Fibroblast of skin of back (primary cell): Measurements from ENCODE around the gene TMEM178B.

Experiments used
- DNase-seq: peaks from one replicate; pipeline ENCODE4 v3.0.0-alpha.2; 2013

TMEM178B gene

DNA sequence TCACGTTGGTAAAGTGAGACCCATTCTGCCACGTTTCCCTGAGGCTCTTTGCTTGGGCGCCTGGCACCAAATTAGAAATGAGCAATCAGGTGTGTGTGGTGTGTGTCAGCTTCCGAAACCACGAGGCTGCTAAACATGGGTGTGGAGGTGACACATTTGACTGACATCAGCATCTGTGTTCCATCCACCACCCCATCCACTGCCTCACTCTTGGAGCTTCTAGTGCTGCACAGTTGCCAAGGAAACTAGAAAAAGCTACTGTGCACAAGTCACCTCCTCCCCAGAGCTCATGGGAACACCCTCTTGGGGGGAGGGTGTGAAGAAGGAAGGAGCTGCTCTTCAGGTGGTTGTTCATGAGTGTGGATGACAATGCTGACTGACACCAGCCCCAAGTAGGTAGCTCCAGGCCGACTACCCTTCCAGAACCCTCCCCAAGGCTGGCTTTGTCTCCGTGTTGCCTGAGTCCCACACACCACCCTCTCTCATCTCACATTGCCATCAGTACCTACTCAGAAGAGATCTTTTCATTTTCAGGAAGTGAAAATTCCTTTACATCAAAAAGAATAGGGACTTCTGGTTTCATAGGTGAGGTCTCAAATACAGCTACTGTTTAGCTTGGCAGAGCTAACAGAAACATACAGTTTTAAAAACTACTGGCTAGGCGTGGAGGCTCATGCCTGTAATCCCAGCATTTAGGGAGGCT is 152.2 kb downstream of the TMEM178B start:
- no peak for DNase-seq

- no peak for DNase-seq
These were observed 153.6 kb downstream of the TMEM178B start for GRCh38 chr7:141227454-141227853.

DNA sequence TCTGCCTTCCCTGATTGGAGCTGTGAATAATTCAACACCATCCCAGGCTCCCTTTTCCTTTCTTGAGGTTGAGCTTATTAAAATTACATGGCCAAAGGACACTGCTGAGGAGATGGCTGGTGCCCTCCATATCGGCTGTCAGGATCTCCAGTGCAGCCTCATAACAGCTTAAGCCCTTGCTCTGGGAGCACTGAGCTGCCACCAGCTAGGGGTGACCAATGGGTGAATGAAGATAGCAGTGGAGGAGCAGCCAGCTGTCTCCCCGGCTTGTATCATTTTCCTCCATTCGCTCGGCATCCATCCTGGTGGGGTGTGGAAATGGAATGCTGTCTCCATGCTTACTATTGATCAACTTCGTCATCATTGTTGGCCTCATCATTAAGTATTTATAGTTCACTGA is 154.6 kb downstream of the TMEM178B start:
- DNase-seq = no peak

DNA sequence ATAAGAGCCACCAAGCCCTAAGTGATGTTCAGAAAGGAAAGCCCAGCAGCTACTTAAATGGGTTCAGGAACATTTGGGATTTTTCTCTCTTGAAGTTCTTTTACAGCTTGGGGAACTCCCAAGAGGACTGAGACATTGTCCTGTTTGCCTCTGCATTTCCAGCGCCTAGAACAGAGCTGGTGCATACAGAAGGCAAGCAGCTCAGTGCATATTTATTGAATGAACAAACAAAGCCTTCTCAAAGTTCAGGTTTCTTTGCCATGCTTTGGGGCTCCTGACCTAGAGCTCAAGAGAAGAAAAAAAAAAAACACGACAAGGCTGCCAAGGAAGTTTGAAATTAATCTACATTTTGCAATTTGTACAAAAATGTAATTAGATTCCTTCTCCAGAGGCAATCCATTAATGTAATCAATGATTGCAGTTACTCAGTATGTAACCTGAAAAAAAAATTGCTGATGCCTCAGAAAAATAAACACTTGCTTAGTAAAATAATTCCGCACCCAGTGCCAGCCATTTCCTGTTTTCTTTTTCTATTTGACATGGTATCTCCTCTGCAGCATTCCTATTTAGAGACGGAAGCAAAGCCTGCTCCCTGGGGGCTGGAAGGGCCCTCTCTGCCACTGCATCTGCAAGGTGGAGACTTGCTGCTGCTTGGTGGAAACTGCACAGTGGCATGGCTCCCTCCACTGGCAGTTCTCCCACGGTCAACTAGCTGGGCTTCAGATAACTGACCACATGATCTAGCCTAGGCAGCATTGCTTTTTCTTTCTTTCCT is 157.3 kb downstream of the TMEM178B start:
- peak; percentile 8 for DNase-seq

- no peak for DNase-seq
These were observed 158.6 kb downstream of the TMEM178B start for GRCh38 chr7:141232286-141233051.

- DNase-seq = no peak
These were observed 160.7 kb downstream of the TMEM178B start for GRCh38 chr7:141234335-141235105.

DNA sequence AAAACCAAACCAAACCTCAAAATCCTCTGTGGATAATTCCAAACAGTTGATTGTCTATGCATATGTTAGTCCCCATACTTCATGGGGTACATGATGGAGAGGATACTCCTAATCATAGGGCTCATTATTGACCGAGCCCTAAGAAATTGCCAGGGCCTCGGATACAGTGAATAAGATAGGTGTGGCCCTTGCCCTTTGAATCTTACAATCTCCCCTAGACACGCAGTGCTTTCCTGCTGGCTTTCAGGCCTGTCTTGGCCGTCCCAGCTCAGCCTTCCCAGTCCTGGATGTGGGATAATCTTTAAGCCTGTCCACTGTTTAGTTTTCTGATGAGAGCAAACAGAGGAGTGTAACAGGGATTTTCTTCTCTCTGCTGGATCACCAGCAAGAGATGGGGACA is 161.8 kb downstream of the TMEM178B start:
- DNase-seq = no peak

DNA sequence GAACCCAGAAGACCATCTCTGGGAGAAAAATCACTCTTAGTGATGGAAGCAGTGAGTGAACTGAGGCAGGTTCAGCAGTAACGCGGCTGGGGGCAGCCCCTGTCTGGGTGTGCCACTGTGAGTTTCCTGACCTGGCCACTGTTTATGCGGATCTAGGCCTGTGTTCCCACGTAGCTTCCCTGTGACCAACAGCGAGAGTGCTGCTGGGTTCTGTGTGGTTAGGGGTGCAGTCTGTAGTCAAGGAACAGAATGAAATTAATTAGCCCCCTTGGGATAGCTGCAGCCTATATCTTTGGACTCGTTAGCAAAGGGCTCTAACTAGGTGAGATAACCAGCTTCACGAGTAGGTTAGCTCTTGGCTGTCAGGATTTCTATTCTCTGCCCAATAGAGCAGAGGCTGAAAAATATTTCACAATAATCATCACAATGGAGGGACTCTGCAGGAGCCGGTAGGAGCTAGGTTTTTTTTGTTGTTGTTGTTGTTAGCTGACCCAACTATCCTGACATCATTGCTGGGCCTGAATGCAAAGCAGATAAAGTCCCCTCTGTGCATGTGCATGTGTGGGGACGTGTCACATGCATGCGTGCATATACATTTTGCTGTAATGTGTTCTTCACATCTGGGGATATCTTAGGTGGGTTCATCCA is 164.9 kb downstream of the TMEM178B start:
- no peak for DNase-seq

GRCh38 chr7:141239661-141240060 is 165.8 kb downstream of the TMEM178B start:
- DNase-seq = no peak

DNA sequence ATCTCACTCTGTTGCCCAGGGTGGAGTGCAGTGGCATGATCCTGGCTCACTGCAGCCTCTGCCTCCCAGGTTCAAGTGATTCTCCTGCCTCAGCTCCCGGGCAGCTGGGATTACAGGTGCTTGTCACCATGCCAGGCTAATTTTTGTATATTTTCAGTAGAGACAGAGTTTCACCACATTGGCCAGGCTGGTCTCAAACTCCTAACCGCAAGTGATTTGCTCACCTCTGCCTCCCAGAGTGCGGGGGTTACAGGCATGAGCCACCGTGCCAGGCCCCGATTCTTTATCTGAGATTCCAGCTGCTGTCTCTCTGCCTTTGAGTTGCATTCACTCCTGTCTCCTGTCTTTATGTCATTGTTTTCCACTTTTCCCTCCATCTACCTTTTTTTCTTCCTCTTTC is 168.7 kb downstream of the TMEM178B start:
- no peak for DNase-seq

DNA sequence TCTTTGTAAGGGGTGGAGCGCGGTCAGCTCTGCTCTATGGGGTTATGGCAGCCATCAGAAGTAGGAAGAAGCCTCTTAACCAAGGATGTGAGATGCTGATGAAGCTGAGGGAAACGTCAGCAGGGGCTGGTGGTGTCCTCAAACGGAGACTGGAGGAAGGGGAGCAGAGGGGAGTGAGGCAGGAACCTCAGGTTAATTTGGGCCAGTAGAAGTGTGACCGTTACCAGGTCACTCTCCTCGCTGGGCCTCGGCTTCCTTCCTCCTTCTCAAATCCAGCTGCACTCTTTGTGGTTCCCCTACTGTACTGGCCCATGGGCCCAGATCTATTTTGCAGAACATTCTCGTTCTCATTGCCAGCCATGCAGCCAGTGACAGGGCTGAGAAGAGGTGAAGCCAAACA is 169.5 kb downstream of the TMEM178B start:
- no peak for DNase-seq

- no peak for DNase-seq
These were observed 170.6 kb downstream of the TMEM178B start for GRCh38 chr7:141244435-141244834.

DNA sequence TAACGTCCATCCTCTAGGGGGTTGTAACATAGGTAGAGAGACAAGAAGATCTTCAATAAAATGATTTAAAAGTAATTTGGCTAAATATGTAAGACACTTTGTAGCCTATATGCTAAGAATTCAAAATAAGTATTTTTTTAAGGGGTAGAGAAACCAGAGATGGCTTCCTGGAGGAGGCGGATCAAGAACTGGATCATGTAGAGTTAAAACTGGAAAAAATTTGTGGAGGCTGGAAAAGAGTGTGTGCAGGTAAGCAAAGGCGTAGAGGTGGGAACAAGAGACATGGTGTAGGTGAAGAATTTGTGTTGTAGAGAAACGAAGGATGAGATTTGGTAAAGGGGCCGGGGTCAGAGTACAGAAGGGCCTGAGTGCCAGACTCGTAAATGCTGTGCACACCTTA is 172.6 kb downstream of the TMEM178B start:
- no peak for DNase-seq

DNA sequence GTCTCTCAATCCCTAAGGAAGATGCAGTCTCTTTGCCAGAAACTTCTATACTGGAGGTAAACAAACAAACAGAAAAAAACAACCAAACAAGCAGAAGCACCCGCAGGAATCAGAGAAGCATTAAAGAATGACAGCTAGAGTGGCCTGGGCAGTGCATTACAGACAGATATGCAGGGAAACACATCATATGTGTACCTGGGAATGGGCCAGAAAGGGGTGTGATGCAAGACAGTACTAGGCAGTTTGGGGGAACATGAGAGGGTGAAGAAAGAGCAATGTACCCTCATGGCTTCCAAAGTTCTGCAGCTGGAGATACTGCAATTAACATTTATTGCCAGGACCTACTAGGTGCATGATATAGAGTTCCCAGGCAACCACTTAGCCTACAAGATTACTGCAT is 177.3 kb downstream of the TMEM178B start:
- no peak for DNase-seq

- no peak for DNase-seq
These were observed 178.1 kb downstream of the TMEM178B start for GRCh38 chr7:141251957-141252356.

DNA sequence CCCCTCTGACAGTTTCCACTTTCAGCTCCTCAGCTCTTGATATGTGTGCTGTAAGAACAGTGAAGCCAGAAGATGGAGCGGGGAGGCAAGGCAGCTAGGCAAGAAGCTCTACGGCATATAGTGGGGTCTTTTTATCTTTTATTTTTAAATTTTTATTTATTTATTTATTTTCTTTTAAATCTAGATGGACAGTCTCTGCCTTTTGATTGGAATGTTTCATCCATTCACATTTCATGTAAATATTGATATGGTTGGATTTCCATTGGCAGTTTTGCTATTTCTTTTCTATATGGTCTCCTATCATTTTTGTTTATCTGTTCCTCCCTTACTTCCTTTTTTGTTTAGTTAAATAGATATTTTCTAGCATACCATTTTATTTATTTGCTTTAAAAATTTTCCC is 183.7 kb downstream of the TMEM178B start:
- DNase-seq = no peak

DNA sequence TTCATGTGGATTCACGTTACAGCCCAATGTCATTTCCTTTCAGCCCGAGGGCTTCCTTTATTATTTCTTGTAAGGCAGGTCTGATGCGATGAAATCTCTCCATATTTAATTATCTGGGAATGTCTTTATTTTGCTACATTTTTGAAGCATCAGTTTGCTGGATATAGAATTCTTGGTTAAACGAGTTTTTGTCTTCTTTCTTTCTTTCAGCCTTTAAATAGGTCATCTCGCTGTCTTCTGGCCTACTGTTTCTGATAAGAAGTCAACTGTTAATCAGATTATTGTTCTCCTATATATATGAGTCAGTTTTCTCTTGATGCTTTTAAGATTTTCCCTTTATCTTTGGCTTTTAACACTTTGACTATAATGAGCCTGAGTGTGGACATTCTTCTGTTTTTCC is 184.7 kb downstream of the TMEM178B start:
- no peak for DNase-seq

DNA sequence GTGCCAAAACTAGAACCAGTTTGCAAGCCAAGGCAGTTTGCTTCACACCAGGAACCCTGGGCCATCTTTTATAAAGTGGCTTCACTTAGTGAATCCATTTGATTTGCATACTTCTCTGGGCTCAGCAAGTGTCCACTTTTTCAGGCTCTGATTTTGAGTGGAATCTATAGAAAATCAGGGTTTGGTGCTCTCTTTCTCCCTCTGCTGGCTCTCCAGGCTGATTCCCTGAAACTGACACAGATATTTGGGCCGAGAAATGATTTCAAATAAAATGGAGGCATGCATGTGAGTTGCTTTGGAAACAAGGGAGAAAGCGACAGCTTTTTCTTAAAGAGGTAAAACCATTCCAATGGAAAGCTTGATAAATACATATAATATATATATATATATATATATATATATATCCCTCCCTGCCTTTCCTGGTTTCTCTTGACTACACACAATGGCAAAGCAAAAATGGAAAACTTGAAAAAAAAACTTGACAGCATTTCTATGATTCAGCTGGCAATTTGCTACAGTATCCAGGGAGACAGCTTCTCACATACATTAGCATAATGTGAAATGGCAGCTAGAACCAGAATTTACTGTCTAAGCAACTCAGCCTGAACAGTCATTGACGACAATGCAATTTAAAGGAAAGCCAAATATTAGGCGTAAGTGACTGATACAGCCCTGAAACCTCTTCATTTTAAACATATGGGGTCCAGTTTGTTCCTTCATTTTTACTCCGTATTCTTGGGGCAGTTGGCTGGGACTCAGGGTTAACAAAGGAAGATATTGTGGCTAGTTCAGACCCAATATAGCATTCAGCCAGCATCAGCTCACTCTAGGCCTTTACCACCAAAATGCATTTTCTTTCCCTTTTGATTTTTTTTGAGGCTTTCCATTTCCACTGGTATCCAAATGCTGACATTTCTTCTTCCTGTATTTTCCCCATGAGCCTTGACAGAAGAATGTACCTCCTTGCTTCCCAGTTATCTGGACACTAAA is 188.5 kb downstream of the TMEM178B start:
- no peak for DNase-seq

GRCh38 chr7:141263508-141263907 is 189.6 kb downstream of the TMEM178B start:
- no peak for DNase-seq

DNA sequence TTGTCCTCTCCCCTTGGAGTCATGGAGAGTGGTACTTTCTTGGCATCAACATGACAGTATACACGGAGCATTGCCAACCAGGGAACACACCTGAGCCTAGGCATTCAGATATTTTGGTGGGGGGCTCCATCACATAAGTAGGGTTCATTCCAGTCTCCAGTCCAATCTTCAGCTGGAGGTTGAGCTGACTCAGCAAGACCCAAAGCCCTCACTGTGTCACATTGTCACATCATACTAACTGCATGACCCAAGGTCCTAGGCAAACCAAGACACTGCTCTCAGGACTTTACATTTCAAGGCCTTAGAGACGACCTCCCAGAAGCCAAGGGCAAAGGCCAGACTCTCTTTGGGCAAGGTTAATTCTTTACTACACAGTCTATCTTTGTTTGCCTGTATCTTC is 190.1 kb downstream of the TMEM178B start:
- no peak for DNase-seq

DNA sequence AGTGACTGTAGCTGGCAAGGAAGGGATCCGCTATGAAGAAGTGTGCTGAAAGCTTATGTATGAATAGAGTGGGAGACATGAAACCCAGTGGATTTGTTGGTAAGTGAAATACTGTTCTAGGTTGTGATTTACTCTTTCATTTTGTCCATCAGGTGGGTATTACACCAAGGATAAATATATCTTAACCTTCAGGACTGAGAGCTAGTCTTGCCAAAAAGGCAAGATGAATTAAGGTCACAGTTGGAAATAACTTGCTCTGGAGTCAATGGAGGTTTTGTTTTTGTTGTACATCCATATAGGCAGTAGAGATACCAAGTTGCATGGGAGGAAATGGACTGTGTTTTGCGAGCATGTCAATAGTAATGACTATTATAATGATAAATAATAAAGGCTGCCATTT is 190.6 kb downstream of the TMEM178B start:
- DNase-seq = no peak
